NCI-H2107 treated with DMSO at 0.1 percent for 48 hours (cell line): Measurements from ENCODE around the gene NFAT5.

Experiments
- DNase-seq: peaks from one replicate; lab custom pipeline; 2025; ENCODE audit not compliant: unreplicated experiment; lab: John Stamatoyannopoulos, UW

The NFAT5 gene

GRCh38 chr16:69701452-69701851, 135.7 kb downstream of the NFAT5 start:
- DNase-seq: no peak

GRCh38 chr16:69701866-69702265, 136.1 kb downstream of the NFAT5 start:
- no peak for DNase-seq

GRCh38 chr16:69703638-69704037, 137.9 kb downstream of the NFAT5 start:
- no peak for DNase-seq

GRCh38 chr16:69706256-69706974, 140.6 kb downstream of the NFAT5 start:
- DNase-seq: no peak

- no peak for DNase-seq
Observed at GRCh38 chr16:69706975-69707340, 141.2 kb downstream of the NFAT5 start.

GRCh38 chr16:69707920-69708683, 142.3 kb downstream of the NFAT5 start:
- no peak for DNase-seq

- DNase-seq: peak; percentile 84
Observed at GRCh38 chr16:69709456-69710084, 143.8 kb downstream of the NFAT5 start.

GRCh38 chr16:69711115-69711740, 145.5 kb downstream of the NFAT5 start:
- no peak for DNase-seq

GRCh38 chr16:69712277-69712676, 146.5 kb downstream of the NFAT5 start:
- DNase-seq: no peak

GRCh38 chr16:69712914-69713581, 147.3 kb downstream of the NFAT5 start:
- no peak for DNase-seq

GRCh38 chr16:69717066-69717465, 151.3 kb downstream of the NFAT5 start:
- DNase-seq: no peak

GRCh38 chr16:69718111-69718764, 152.5 kb downstream of the NFAT5 start:
- DNase-seq: no peak

- no peak for DNase-seq
Observed at GRCh38 chr16:69720822-69721430, 155.2 kb downstream of the NFAT5 start.

- no peak for DNase-seq
Observed at GRCh38 chr16:69721441-69721957, 155.7 kb downstream of the NFAT5 start.

GRCh38 chr16:69724414-69724873, 158.7 kb downstream of the NFAT5 start:
- DNase-seq: no peak

- no peak for DNase-seq
Observed at GRCh38 chr16:69724981-69725479, 159.3 kb downstream of the NFAT5 start.

GRCh38 chr16:69725480-69726312, 159.9 kb downstream of the NFAT5 start:
- no peak for DNase-seq

- peak; percentile 89 for DNase-seq
Observed at GRCh38 chr16:69726313-69727060, 160.7 kb downstream of the NFAT5 start, which contains the start of gene NQO1. Gene NQO1 (minus strand): TSS chr16:69726560. CDS start chr16:69726439, 121 bp downstream.
